ENCODE measurements around the gene LRRIQ3. TPM values are rescaled to one million over a fixed set of nuclear protein-coding genes. Genes with fewer than 3 reads are reported as not detected.
"Not testable (repeated sequence)": the region's sequence is repeated elsewhere in the genome, so short reads cannot be mapped to it uniquely, and the experiment has no call there.

The LRRIQ3 gene
- total RNA-seq, 2 experiments from 2014 or later, result 0.08 to 0.25 TPM

DNA sequence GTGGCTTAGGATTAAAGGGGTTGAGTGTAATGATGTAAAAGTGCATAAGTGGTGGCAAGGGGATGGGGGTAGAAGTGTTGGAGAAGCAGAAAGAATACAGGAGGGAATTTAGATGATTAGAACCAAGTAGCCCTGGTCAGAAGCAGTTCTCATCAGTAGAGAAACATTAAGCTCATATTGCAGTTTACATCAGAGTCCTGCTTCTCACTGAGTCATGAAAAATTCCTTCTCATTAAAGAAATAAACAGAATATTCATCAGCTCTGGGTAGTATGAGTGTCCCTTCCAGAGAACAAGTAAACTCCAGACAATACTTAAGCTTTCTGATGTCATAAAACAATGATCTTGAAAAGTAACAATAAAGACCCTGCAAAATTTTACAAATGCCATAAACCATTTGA, 36.5 kb downstream of the LRRIQ3 start:
- ChIA-PET POLR2A (no interaction called here), CTCF (interaction anchor here (0.5 kb wide), 1 partner anchor 41 kb away, joined by 3 read pairs; no protein-coding TSS in a partner anchor)
- Mint-ChIP-seq H3K27me3 (no peaks in the 10 kb centered on the region), H3K4me1 (ENCODE audit: low read depth) (no peaks in the 10 kb centered on the region), H3K9me3 (peaks cover 3% of the 10 kb centered on the region), H3K4me3 (no peak overlapping the region), H3K27ac (no peak overlapping the region), H3K36me3 (ENCODE audit: low read depth) (no peaks in the 10 kb centered on the region)
- Histone ChIP-seq H3K9me3 (ENCODE audit: control insufficient read depth in 1 of 2, insufficient read depth in 1 of 2, low read length in 2 of 2) (no peaks in the 10 kb centered on the region), H3K27ac (ENCODE audit: low read depth in 1 of 2, low read length in 2 of 2) (no peak overlapping the region), H3K4me1 (ENCODE audit: insufficient read depth, low read length) (no peaks in the 10 kb centered on the region), H3K27me3 (ENCODE audit: control insufficient read depth in 1 of 2, insufficient read depth in 2 of 2, low read length in 2 of 2) (no peaks in the 10 kb centered on the region), H3K4me3 (ENCODE audit: low read length) (no peak overlapping the region), H3K36me3 (ENCODE audit: insufficient read depth, low read length) (no peaks in the 10 kb centered on the region)
- intact Hi-C loops (cut with DNase I, micrococcal nuclease), result no loop called here
- ATAC-seq (ENCODE audit: poor library complexity) (no peak), DNase-seq (no peak)
- no peak for TF ChIP-seq CTCF (IDR thresholded peaks at IDR 0.05)

DNA sequence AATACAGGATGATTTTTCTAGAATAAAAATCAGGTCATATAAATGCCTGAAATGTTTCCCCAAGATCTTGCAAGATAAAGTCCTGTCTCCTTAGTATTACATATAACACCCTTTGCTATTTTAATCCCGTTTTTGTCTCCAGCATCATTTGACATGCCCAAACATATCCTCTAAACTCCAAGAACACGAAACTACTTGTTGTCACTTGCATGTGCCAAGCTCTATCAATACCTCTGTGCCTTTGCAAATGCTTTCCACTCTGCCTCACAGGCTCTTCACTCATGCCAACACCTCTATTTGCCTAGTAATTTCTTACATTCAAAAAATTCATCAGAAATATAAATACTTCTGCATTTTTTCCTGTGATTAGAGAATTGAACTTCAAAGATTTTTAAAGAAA, 37.9 kb downstream of the LRRIQ3 start:
- Histone ChIP-seq H3K4me3 (ENCODE audit: low read length) (no peak overlapping the region), H3K27ac (ENCODE audit: low read depth in 1 of 2, low read length in 2 of 2) (no peak overlapping the region), H3K27me3 (ENCODE audit: control insufficient read depth in 1 of 2, insufficient read depth in 2 of 2, low read length in 2 of 2) (no peaks in the 10 kb centered on the region), H3K4me1 (ENCODE audit: insufficient read depth, low read length) (no peaks in the 10 kb centered on the region), H3K36me3 (ENCODE audit: insufficient read depth, low read length) (no peaks in the 10 kb centered on the region), H3K9me3 (ENCODE audit: control insufficient read depth in 1 of 2, insufficient read depth in 1 of 2, low read length in 2 of 2) (no peaks in the 10 kb centered on the region)
- POLR2A ChIA-PET, result no interaction called here
- Mint-ChIP-seq H3K27ac (no peak overlapping the region), H3K27me3 (no peaks in the 10 kb centered on the region), H3K9me3 (no peaks in the 10 kb centered on the region), H3K4me1 (ENCODE audit: low read depth) (no peaks in the 10 kb centered on the region), H3K4me3 (no peak overlapping the region), H3K36me3 (ENCODE audit: low read depth) (no peaks in the 10 kb centered on the region)
- no peak for ATAC-seq (ENCODE audit: poor library complexity)
- CTCF ChIA-PET, result no interaction called here
- intact Hi-C loops (cut with DNase I, micrococcal nuclease), result no loop called here
- DNase-seq, result no peak
- no peak for TF ChIP-seq CTCF (IDR thresholded peaks at IDR 0.05)

DNA sequence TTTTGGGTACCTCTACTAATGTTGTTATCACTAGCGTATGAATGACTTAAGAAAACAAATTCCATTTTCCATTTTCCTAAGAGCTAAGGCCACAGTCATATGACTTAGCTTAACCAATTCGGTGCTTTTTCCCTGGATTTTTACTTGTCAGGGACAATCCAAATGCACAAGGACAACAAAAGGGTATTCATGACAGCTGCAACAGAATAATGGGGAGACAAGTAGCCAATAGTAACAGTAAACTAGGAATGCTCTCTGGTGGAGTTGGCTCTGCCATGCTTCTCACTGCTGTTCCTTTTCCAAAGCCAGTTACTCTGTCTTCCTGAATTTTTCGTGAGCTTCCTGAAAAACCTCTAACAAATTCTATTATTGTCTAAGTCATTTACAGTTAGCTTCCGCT, 52.9 kb downstream of the LRRIQ3 start:
- H3K9me3 ChIP-seq (ENCODE audit: control insufficient read depth in 1 of 2, insufficient read depth in 1 of 2, low read length in 2 of 2), result no peaks in the 10 kb centered on the region
- intact Hi-C loops (cut with DNase I, micrococcal nuclease), result no loop called here
- no peaks in the 10 kb centered on the region for H3K36me3 ChIP-seq (ENCODE audit: insufficient read depth, low read length)
- Mint-ChIP-seq H3K27me3 (no peaks in the 10 kb centered on the region), H3K27ac (no peak overlapping the region), H3K36me3 (ENCODE audit: low read depth) (no peaks in the 10 kb centered on the region), H3K4me3 (no peak overlapping the region), H3K9me3 (peaks cover 4% of the 10 kb centered on the region), H3K4me1 (ENCODE audit: low read depth) (no peaks in the 10 kb centered on the region)
- H3K27me3 ChIP-seq (ENCODE audit: control insufficient read depth in 1 of 2, insufficient read depth in 2 of 2, low read length in 2 of 2), result no peaks in the 10 kb centered on the region
- no peak overlapping the region for H3K4me3 ChIP-seq (ENCODE audit: low read length)
- ChIA-PET CTCF (no interaction called here), POLR2A (no interaction called here)
- DNase-seq (no peak), ATAC-seq (ENCODE audit: poor library complexity) (no peak)
- no peak overlapping the region for H3K27ac ChIP-seq (ENCODE audit: low read depth in 1 of 2, low read length in 2 of 2)
- no peak for TF ChIP-seq CTCF (IDR thresholded peaks at IDR 0.05)
- no peaks in the 10 kb centered on the region for H3K4me1 ChIP-seq (ENCODE audit: insufficient read depth, low read length)

GRCh38 chr1:74117370-74117769, 80.6 kb downstream of the LRRIQ3 start:
- H3K27ac ChIP-seq (ENCODE audit: low read depth in 1 of 2, low read length in 2 of 2); CTCF ChIA-PET; H3K27me3 ChIP-seq (ENCODE audit: control insufficient read depth in 1 of 2, insufficient read depth in 2 of 2, low read length in 2 of 2); H3K4me1 Mint-ChIP-seq (ENCODE audit: low read depth); POLR2A ChIA-PET; H3K36me3 ChIP-seq (ENCODE audit: insufficient read depth, low read length); H3K9me3 ChIP-seq (ENCODE audit: control insufficient read depth in 1 of 2, insufficient read depth in 1 of 2, low read length in 2 of 2); DNase-seq; H3K27ac Mint-ChIP-seq; H3K4me3 Mint-ChIP-seq; ATAC-seq (ENCODE audit: poor library complexity); H3K36me3 Mint-ChIP-seq (ENCODE audit: low read depth); intact Hi-C loops (cut with DNase I, micrococcal nuclease); H3K9me3 Mint-ChIP-seq; H3K4me3 ChIP-seq (ENCODE audit: low read length); H3K27me3 Mint-ChIP-seq; H3K4me1 ChIP-seq (ENCODE audit: insufficient read depth, low read length): not testable (repeated sequence)

All from CD4-positive, alpha-beta T cell (primary cell).